ENCODE data around the gene TMEM179B. TPM values are rescaled to one million over a fixed set of nuclear protein-coding genes. Genes with fewer than 3 reads are reported as not detected.

Gene TMEM179B
- total and polyA plus RNA-seq, 9 of the 15 experiments (the other 6 are each of a cell fraction or from before 2014, with no cell fraction given): 27.7 to 105 (median 37.0) TPM

DNA sequence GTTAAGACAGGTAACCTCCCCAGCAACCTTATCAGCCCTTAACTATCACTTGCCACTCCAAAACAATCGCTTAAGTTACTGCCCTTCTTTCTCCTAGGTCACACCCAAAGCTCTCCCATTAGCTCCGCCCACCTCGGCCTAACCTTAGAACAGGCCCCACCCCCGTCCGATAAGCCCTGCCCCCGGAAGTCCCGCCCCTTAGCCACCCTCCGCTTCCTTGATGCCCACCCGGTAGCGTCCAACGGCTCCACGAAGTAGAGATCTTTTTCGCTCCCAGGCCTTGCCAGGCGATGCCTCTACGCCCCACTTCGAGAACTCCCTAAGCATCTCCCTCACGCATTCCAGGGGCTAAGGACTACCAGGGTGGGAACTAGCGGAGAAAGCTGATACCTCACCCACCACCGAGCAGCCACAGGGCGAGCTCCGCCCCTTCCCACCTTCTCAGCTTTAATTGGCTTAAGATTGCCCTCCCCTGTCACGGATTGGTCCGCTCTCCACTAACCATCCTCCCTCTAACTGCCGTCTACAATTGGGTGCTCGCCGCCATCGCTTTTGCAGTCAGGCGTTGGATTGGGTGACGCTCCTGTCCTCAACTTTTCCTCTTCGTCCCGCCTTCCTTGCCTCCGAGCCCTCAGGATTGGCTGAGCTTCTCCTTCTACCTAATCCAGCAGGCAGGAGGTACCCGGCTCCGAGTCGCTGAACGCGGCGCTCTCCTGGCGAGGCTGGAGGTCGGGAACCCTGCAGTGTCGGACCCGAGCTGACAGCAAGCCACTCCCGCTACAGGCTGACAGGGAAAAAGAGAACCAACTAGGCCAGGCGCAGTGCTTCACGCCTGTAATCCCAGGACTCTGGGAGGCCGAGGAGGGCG, 33.2 kb upstream of the TMEM179B start, which contains the start of gene ZBTB3 (continued):
- TF ChIP-seq CREB1 (IDR thresholded peaks at IDR 0.05) (no peak; the same call in 1 of the 2 replicates), CREB1 (CRISPR knock-in tag; IDR thresholded peaks at IDR 0.05) (peak; percentile 75), DMBX1 (CRISPR knock-in tag; IDR thresholded peaks at IDR 0.05; ENCODE audit: borderline replicate concordance) (no peak), CBX5 (IDR thresholded peaks at IDR 0.05; ENCODE audit: borderline replicate concordance, low read depth) (no peak), VEZF1 (CRISPR knock-in tag; IDR thresholded peaks at IDR 0.05) (peak; percentile 80), ASH1L (IDR thresholded peaks at IDR 0.05; ENCODE audit: borderline replicate concordance, low read depth, partially characterized antibody) (peak; percentile 99), GTF2E2 (tag; IDR thresholded peaks at IDR 0.05) (no peak), GTF2A2 (tag; IDR thresholded peaks at IDR 0.05) (no peak), GABPB1 (CRISPR knock-in tag; IDR thresholded peaks at IDR 0.05) (peak; percentile 97), ATF2 (CRISPR knock-in tag; IDR thresholded peaks at IDR 0.05) (no peak), POLR2AphosphoS2 (IDR thresholded peaks at IDR 0.05; ENCODE audit: low read length) (peak; percentile 61; the same call in 1 of the 2 replicates), ARID4B (CRISPR knock-in tag; IDR thresholded peaks at IDR 0.05) (peak; percentile 77; the same call in 1 of the 2 replicates), ZNF232 (CRISPR knock-in tag; IDR thresholded peaks at IDR 0.05) (no peak), TGIF2 (CRISPR knock-in tag; IDR thresholded peaks at IDR 0.05) (no peak), ZBED1 (IDR thresholded peaks at IDR 0.05) (no peak; the same call in 1 of the 2 replicates), NR4A1 (CRISPR knock-in tag; IDR thresholded peaks at IDR 0.05) (no peak), NR4A1 (tag; IDR thresholded peaks at IDR 0.05) (no peak), LCOR (CRISPR knock-in tag; IDR thresholded peaks at IDR 0.05) (peak; percentile 76; the same call in 1 of the 2 replicates)
- TF ChIP-seq, protein P1, sequence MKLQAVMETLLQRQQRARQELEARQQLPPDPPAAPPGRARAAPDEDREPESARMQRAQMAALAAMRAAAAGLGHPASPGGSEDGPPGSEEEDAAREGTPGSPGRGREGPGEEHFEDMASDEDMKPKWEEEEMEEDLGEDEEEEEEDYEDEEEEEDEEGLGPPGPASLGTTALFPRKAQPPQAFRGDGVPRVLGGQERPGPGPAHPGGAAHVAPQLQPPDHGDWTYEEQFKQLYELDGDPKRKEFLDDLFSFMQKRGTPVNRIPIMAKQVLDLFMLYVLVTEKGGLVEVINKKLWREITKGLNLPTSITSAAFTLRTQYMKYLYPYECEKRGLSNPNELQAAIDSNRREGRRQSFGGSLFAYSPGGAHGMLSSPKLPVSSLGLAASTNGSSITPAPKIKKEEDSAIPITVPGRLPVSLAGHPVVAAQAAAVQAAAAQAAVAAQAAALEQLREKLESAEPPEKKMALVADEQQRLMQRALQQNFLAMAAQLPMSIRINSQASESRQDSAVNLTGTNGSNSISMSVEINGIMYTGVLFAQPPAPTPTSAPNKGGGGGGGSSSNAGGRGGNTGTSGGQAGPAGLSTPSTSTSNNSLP (IDR thresholded peaks at IDR 0.05; ENCODE audit: borderline replicate concordance, low read depth, low read length): peak; percentile 43; the same call in 1 of the 2 replicates
